Esophagus (tissue), 2 donors: ENCODE results near the gene MED7. TPM values are rescaled to one million over a fixed set of nuclear protein-coding genes. Genes with fewer than 3 reads are reported as not detected.

Experiments
- H3K27ac ChIP-seq, 2 donors: one replicate each; pipeline ENCODE4 v1.5.1; 2013; ENCODE audit warnings: low read depth in 2 of 2, mild to moderate bottlenecking in 2 of 2, inconsistent platforms in 1 of 2, low read length in 1 of 2, moderate library complexity in 1 of 2
- H3K27me3 ChIP-seq, 2 donors: one replicate each; pipeline ENCODE4 v1.6.1; 2013; ENCODE audit warnings: low read length in 2 of 2, control low read depth in 1 of 2, mild to moderate bottlenecking in 1 of 2; ENCODE audit not compliant: insufficient read depth in 2 of 2, control insufficient read depth in 1 of 2
- H3K36me3 ChIP-seq, 2 donors: one replicate each; pipeline ENCODE4 v1.6.1; 2013; ENCODE audit warnings: low read length in 1 of 2; ENCODE audit not compliant: control insufficient read depth in 2 of 2, insufficient read depth in 2 of 2
- H3K4me1 ChIP-seq, 2 donors: one replicate each; pipeline ENCODE4 v1.6.1; 2013; ENCODE audit warnings: low read length in 1 of 2; ENCODE audit not compliant: control insufficient read depth in 2 of 2, insufficient read depth in 2 of 2
- H3K4me3 ChIP-seq, 2 donors: one replicate each; pipeline ENCODE4 v1.5.1; 2013; ENCODE audit warnings: low read length in 2 of 2, mild to moderate bottlenecking in 2 of 2, low read depth in 1 of 2, moderate library complexity in 1 of 2
- H3K9me3 ChIP-seq, 2 donors: one replicate each; pipeline ENCODE4 v1.6.1; 2013; ENCODE audit warnings: mild to moderate bottlenecking in 2 of 2, low read depth in 1 of 2, low read length in 1 of 2, moderate library complexity in 1 of 2; ENCODE audit not compliant: control insufficient read depth in 2 of 2, insufficient read depth in 1 of 2
- WGBS, 2 donors: extraction: QIAGEN DNeasy Blood & Tissue Kit; methylation state at CpG; one replicate each; pipeline ENCODE4 v1.1.7; 2013; 5-methylcytosine and 5-hydroxymethylcytosine counted together
- polyA plus RNA-seq, 2 donors: library from polyadenylated mRNA; stranded (reverse); fragments of 200-250 nt; gene quantifications; one replicate each; pipeline ENCODE4 v1.2.3, GENCODE V29; 2013
- donor health status: healthy with polysubstance abuse.
- donor health status: Bipolar disorder and iron deficiency.

The MED7 gene
- polyA plus RNA-seq, 2 donors = 7.4 to 8.2 TPM

- Histone ChIP-seq H3K27ac (no peak overlapping the region), H3K27me3 (no peaks in the 10 kb centered on the region), H3K4me1 (no peaks in the 10 kb centered on the region), H3K36me3 (no peaks in the 10 kb centered on the region), H3K4me3 (no peak overlapping the region), H3K9me3 (no peaks in the 10 kb centered on the region)
- 74% methylated on average over 14 of the region's 14 CpGs for WGBS, 2 donors
Measured at GRCh38 chr5:157148734-157149615, 6.3 kb upstream of the MED7 start.

GRCh38 chr5:157143127-157143971 lies 684 bp upstream of the MED7 start:
- no peaks in the 10 kb centered on the region for H3K9me3 ChIP-seq
- H3K4me3 ChIP-seq = peak overlapping the region; percentile 43 to 100
- WGBS, 2 donors = 9 to 12% methylated on average over 33 of the region's 33 CpGs
- no peaks in the 10 kb centered on the region for H3K27me3 ChIP-seq
- no peaks in the 10 kb centered on the region for H3K4me1 ChIP-seq
- peak overlapping the region; percentile 90 to 91 for H3K27ac ChIP-seq
- no peaks in the 10 kb centered on the region for H3K36me3 ChIP-seq

- Histone ChIP-seq H3K4me1 (no peaks in the 10 kb centered on the region), H3K9me3 (no peaks in the 10 kb centered on the region), H3K4me3 (no peak overlapping the region), H3K27ac (no peak overlapping the region), H3K36me3 (no peaks in the 10 kb centered on the region), H3K27me3 (no peaks in the 10 kb centered on the region)
- WGBS, 2 donors = 96% methylated on average over 6 of the region's 6 CpGs
Measured at GRCh38 chr5:157137691-157138090, 5.0 kb downstream of the MED7 start.

- Histone ChIP-seq H3K4me1 (no peaks in the 10 kb centered on the region), H3K9me3 (no peaks in the 10 kb centered on the region), H3K36me3 (no peaks in the 10 kb centered on the region), H3K27ac (no peak overlapping the region), H3K4me3 (no peak overlapping the region), H3K27me3 (no peaks in the 10 kb centered on the region)
- WGBS, 2 donors = 22 to 27% methylated on average over 1 of the region's 1 CpG
Measured at GRCh38 chr5:157132281-157132612, 10.4 kb downstream of the MED7 start.

GRCh38 chr5:157130925-157131324 lies 11.7 kb downstream of the MED7 start:
- 65 to 73% methylated on average over 7 of the region's 7 CpGs for WGBS, 2 donors

GRCh38 chr5:157121709-157122108 lies 21.0 kb downstream of the MED7 start:
- H3K36me3 ChIP-seq = no peaks in the 10 kb centered on the region
- H3K27ac ChIP-seq = no peak overlapping the region
- H3K4me3 ChIP-seq = no peak overlapping the region
- no peaks in the 10 kb centered on the region for H3K27me3 ChIP-seq
- H3K4me1 ChIP-seq = no peaks in the 10 kb centered on the region
- peaks cover 2 to 5% of the 10 kb centered on the region in 2 donors for H3K9me3 ChIP-seq

More at GRCh38 chr5:157130925-157131324, 11.7 kb downstream of the MED7 start:
- Histone ChIP-seq H3K27me3 (no peaks in the 10 kb centered on the region), H3K9me3 (no peaks in the 10 kb centered on the region), H3K4me1 (no peaks in the 10 kb centered on the region), H3K27ac (no peak overlapping the region), H3K4me3 (no peak overlapping the region), H3K36me3 (no peaks in the 10 kb centered on the region)

- Histone ChIP-seq H3K27ac (no peak overlapping the region), H3K9me3 (peaks cover 2 to 5% of the 10 kb centered on the region in 2 donors), H3K36me3 (no peaks in the 10 kb centered on the region), H3K4me1 (no peaks in the 10 kb centered on the region), H3K27me3 (no peaks in the 10 kb centered on the region), H3K4me3 (no peak overlapping the region)
- WGBS, 2 donors = 60 to 89% methylated on average over 1 of the region's 1 CpG
Measured at GRCh38 chr5:157120102-157120501, 22.6 kb downstream of the MED7 start.

GRCh38 chr5:157116483-157116954 lies 26.1 kb downstream of the MED7 start:
- Histone ChIP-seq H3K9me3 (peaks cover 0 to 5% of the 10 kb centered on the region in 2 donors), H3K4me1 (no peaks in the 10 kb centered on the region), H3K27me3 (no peaks in the 10 kb centered on the region), H3K36me3 (no peaks in the 10 kb centered on the region), H3K27ac (no peak overlapping the region), H3K4me3 (no peak overlapping the region)
- WGBS, 2 donors = 66 to 75% methylated on average over 6 of the region's 6 CpGs

- Histone ChIP-seq H3K36me3 (no peaks in the 10 kb centered on the region), H3K27me3 (no peaks in the 10 kb centered on the region), H3K4me1 (no peaks in the 10 kb centered on the region), H3K9me3 (no peaks in the 10 kb centered on the region), H3K27ac (no peak overlapping the region), H3K4me3 (no peak overlapping the region)
- 27 to 42% methylated on average over 1 of the region's 1 CpG for WGBS, 2 donors
Measured at GRCh38 chr5:157115502-157115901, 27.2 kb downstream of the MED7 start.
